Liver (tissue), 3 donors: ENCODE data around the gene TAF6.
A peak's percentile ranks its signal among the peaks of the same experiment; 100 is the strongest.
"Not testable (repeated sequence)": the region's sequence is repeated elsewhere in the genome, so short reads cannot be mapped to it uniquely, and the experiment has no call there.

Experiments used
- GABPA ChIP-seq, 2 donors: IDR thresholded peaks in 1 of 2; conservative IDR thresholded peaks in 1 of 2; 2 replicates each; pipeline ENCODE4 v1.6.1; 2016; ENCODE audit warnings: antibody characterized with exemption in 2 of 2, mild to moderate bottlenecking in 1 of 2, moderate library complexity in 1 of 2
- JUND ChIP-seq, 2 donors: IDR thresholded peaks; 2 replicates each; pipeline ENCODE4 v1.6.1; 2016; ENCODE audit warnings: antibody characterized with exemption in 2 of 2
- RAD21 ChIP-seq, 2 donors: IDR thresholded peaks; 2 replicates each; pipeline ENCODE4 v1.6.1; 2016; ENCODE audit warnings: antibody characterized with exemption in 2 of 2, mild to moderate bottlenecking in 2 of 2
- SP1 ChIP-seq: IDR thresholded peaks from 2 replicates; pipeline ENCODE4 v1.6.1; 2018; ENCODE audit warnings: antibody characterized with exemption, mild to moderate bottlenecking
- TAF1 ChIP-seq: conservative IDR thresholded peaks from 2 replicates; pipeline ENCODE4 v1.6.1; 2016; ENCODE audit warnings: antibody characterized with exemption, mild to moderate bottlenecking
- YY1 ChIP-seq: IDR thresholded peaks from 2 replicates; pipeline ENCODE4 v1.6.1; 2016; ENCODE audit warnings: antibody characterized with exemption, mild to moderate bottlenecking
- TF ChIP-seq, protein P1 (sequence below): fragments of 150-350 bp; IDR thresholded peaks from 2 replicates; pipeline ENCODE4 v1.5.1; 2017; ENCODE audit warnings: improper control_type of control experiment, low read depth, low read length; ENCODE audit not compliant: missing input control
- TF ChIP-seq, protein P2 (sequence below): IDR thresholded peaks from 2 replicates; pipeline ENCODE4 v1.6.1; 2016; ENCODE audit warnings: antibody characterized with exemption, mild to moderate bottlenecking
- TF ChIP-seq, protein P3 (sequence below): IDR thresholded peaks from 2 replicates; pipeline ENCODE4 v1.6.1; 2016; ENCODE audit warnings: antibody characterized with exemption
- TF ChIP-seq, protein P4 (sequence below): IDR thresholded peaks from 2 replicates; pipeline ENCODE4 v1.6.1; 2016; ENCODE audit warnings: antibody characterized with exemption
- donor health status: healthy.
- donor health status: healthy.

DNA sequence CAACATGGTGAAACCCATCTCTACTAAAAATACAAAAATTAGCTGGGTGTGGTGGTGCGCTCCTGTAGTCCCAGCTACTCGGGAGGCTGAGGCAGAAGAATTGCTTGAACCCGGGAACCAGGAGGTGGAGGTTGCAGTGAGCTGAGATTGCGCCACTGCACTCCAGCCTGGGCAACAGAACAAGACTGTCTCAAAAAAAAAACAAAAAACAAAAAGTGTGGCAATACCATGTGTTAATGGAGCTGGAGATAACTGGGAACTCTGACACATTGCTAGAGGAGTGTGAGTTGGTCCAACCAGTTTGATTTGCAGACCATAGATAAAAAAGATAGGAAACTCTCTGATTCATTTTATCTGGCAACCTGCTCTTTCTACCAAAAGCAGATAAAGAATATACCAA is 27.2 kb upstream of the TAF6 start:
- not testable (repeated sequence) for TF ChIP-seq GABPA (IDR thresholded peaks at IDR 0.05 in 1 of 2, conservative IDR thresholded peaks at IDR 0.05 in 1 of 2); RAD21 (IDR thresholded peaks at IDR 0.05); SP1; TAF1
- TF ChIP-seq, protein P1, sequence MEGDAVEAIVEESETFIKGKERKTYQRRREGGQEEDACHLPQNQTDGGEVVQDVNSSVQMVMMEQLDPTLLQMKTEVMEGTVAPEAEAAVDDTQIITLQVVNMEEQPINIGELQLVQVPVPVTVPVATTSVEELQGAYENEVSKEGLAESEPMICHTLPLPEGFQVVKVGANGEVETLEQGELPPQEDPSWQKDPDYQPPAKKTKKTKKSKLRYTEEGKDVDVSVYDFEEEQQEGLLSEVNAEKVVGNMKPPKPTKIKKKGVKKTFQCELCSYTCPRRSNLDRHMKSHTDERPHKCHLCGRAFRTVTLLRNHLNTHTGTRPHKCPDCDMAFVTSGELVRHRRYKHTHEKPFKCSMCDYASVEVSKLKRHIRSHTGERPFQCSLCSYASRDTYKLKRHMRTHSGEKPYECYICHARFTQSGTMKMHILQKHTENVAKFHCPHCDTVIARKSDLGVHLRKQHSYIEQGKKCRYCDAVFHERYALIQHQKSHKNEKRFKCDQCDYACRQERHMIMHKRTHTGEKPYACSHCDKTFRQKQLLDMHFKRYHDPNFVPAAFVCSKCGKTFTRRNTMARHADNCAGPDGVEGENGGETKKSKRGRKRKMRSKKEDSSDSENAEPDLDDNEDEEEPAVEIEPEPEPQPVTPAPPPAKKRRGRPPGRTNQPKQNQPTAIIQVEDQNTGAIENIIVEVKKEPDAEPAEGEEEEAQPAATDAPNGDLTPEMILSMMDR: not testable (repeated sequence)
- peak in 1 of 2 donors; percentile 15 for TF ChIP-seq JUND (IDR thresholded peaks at IDR 0.05)
- TF ChIP-seq, protein P2, sequence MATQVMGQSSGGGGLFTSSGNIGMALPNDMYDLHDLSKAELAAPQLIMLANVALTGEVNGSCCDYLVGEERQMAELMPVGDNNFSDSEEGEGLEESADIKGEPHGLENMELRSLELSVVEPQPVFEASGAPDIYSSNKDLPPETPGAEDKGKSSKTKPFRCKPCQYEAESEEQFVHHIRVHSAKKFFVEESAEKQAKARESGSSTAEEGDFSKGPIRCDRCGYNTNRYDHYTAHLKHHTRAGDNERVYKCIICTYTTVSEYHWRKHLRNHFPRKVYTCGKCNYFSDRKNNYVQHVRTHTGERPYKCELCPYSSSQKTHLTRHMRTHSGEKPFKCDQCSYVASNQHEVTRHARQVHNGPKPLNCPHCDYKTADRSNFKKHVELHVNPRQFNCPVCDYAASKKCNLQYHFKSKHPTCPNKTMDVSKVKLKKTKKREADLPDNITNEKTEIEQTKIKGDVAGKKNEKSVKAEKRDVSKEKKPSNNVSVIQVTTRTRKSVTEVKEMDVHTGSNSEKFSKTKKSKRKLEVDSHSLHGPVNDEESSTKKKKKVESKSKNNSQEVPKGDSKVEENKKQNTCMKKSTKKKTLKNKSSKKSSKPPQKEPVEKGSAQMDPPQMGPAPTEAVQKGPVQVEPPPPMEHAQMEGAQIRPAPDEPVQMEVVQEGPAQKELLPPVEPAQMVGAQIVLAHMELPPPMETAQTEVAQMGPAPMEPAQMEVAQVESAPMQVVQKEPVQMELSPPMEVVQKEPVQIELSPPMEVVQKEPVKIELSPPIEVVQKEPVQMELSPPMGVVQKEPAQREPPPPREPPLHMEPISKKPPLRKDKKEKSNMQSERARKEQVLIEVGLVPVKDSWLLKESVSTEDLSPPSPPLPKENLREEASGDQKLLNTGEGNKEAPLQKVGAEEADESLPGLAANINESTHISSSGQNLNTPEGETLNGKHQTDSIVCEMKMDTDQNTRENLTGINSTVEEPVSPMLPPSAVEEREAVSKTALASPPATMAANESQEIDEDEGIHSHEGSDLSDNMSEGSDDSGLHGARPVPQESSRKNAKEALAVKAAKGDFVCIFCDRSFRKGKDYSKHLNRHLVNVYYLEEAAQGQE: not testable (repeated sequence)
- TF ChIP-seq, protein P3, sequence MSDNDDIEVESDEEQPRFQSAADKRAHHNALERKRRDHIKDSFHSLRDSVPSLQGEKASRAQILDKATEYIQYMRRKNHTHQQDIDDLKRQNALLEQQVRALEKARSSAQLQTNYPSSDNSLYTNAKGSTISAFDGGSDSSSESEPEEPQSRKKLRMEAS: peak; percentile 43
- peak; percentile 27 for TF ChIP-seq YY1
- TF ChIP-seq, protein P4, sequence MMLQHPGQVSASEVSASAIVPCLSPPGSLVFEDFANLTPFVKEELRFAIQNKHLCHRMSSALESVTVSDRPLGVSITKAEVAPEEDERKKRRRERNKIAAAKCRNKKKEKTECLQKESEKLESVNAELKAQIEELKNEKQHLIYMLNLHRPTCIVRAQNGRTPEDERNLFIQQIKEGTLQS: not testable (repeated sequence)
